K562 (cell line): Measurements from ENCODE around the gene TEP1. TPM values are rescaled to one million over a fixed set of nuclear protein-coding genes. Genes with fewer than 3 reads are reported as not detected.

ENCODE experiments used
- ARID1B ChIP-seq: fragments of 450-650 bp; IDR thresholded peaks from 2 replicates; pipeline ENCODE4 v1.6.1; 2016; ENCODE audit warnings: antibody characterized with exemption, mild to moderate bottlenecking, inconsistent platforms
- CBX1 ChIP-seq: sonication (generic); IDR thresholded peaks from 2 replicates; pipeline ENCODE4 v1.6.1; 2016; ENCODE audit warnings: antibody characterized with exemption, low read depth, mild to moderate bottlenecking
- CHD4 ChIP-seq: fragments of 200-600 bp; sonication (generic); IDR thresholded peaks from 3 replicates; pipeline ENCODE4 v1.6.1; 2012; ENCODE audit warnings: low read depth, mild to moderate bottlenecking, mixed read lengths, low read length, inconsistent platforms; ENCODE audit not compliant: insufficient read depth, insufficient replicate concordance, poor library complexity, severe bottlenecking
- COPS2 ChIP-seq: fragments of 450-650 bp; conservative IDR thresholded peaks from 2 replicates; pipeline ENCODE4 v1.6.1; 2016; ENCODE audit warnings: mild to moderate bottlenecking, moderate library complexity
- EGR1 ChIP-seq: fragments of 450-650 bp; conservative IDR thresholded peaks from 2 replicates; pipeline ENCODE4 v1.6.1; 2017; ENCODE audit warnings: mild to moderate bottlenecking
- ELF4 ChIP-seq: fragments of 450-650 bp; formaldehyde crosslinking; IDR thresholded peaks from 2 replicates; pipeline ENCODE4 v1.4.0; 2022; ENCODE audit warnings: missing genetic modification characterization
- HNRNPUL1 ChIP-seq: fragments of 200-400 bp; formaldehyde crosslinking; IDR thresholded peaks from 2 replicates; pipeline ENCODE4 v1.6.1; 2017; ENCODE audit warnings: low read length
- ILF3 ChIP-seq: fragments of 450-650 bp; IDR thresholded peaks from 2 replicates; pipeline ENCODE4 v1.6.1; 2018; ENCODE audit warnings: antibody characterized with exemption, mild to moderate bottlenecking, moderate library complexity, borderline replicate concordance
- JUND ChIP-seq, 2 experiments: IDR thresholded peaks; 2 replicates in 1 of 2; 3 replicates in 1 of 2; pipeline ENCODE4 v1.6.1; 2011; ENCODE audit warnings: borderline replicate concordance in 2 of 2, low read depth in 2 of 2, low read length in 2 of 2, improper control_type of control experiment in 1 of 2, missing biosample characterization in 1 of 2, missing genetic modification characterization in 1 of 2, missing genetic modification reagents in 1 of 2
- NR2C1 ChIP-seq, 2 experiments: fragments of 450-650 bp; IDR thresholded peaks; 2 replicates each; pipeline ENCODE4 v1.6.1; 2017; ENCODE audit warnings: mild to moderate bottlenecking in 2 of 2, antibody characterized with exemption in 1 of 2, inconsistent platforms in 1 of 2, missing compliant biosample characterization in 1 of 2, missing genetic modification characterization in 1 of 2
- POLR2B ChIP-seq: fragments of 450-650 bp; IDR thresholded peaks from 2 replicates; pipeline ENCODE4 v1.6.1; 2018; ENCODE audit warnings: low read depth; ENCODE audit not compliant: partially characterized antibody
- POLR2G ChIP-seq: fragments of 200-400 bp; formaldehyde crosslinking; IDR thresholded peaks from 2 replicates; pipeline ENCODE4 v1.6.1; 2017; ENCODE audit warnings: low read depth, mild to moderate bottlenecking, antibody characterized with exemption, low read length, moderate library complexity
- RFX5 ChIP-seq: IDR thresholded peaks from 2 replicates; pipeline ENCODE4 v1.6.1; 2011; ENCODE audit warnings: low read depth, mild to moderate bottlenecking, improper control_type of control experiment, low read length
- RFX7 ChIP-seq: fragments of 250-450 bp; sonication (Bioruptor Pico); IDR thresholded peaks from 2 replicates; pipeline ENCODE4 v1.5.1; 2021; ENCODE audit warnings: mild to moderate bottlenecking
- TAL1 ChIP-seq: fragments of 450-650 bp; IDR thresholded peaks from 2 replicates; pipeline ENCODE4 v1.6.1; 2016; ENCODE audit warnings: mild to moderate bottlenecking
- ZNF57 ChIP-seq: fragments of 450-650 bp; formaldehyde crosslinking; IDR thresholded peaks from 2 replicates; pipeline ENCODE4 v1.4.0; 2020; ENCODE audit warnings: mild to moderate bottlenecking, moderate library complexity
- ZNF644 ChIP-seq: fragments of 200-800 bp; sonication (Bioruptor generic); IDR thresholded peaks from 2 replicates; pipeline ENCODE4 v1.6.1; 2016; ENCODE audit warnings: low read depth, missing genetic modification characterization, missing compliant biosample characterization
- polyA plus RNA-seq, 8 experiments: library from polyadenylated mRNA; depleted of rRNA in 4 of 8; stranded (reverse) in 5 of 8; unstranded in 3 of 8; fragments of >200 nt; fragmentation: Nextera tagmentation in 2 of 8; fragmentation: Illumina TruSeq in 1 of 8; extraction: Ambion mirVana in 2 of 8; extraction: Trizol in 1 of 8; gene quantifications; 2 replicates each; pipeline versions ENCODE4 v1.2.1 to v1.2.3, GENCODE V29; 2011 to 2014; ENCODE audit warnings: inconsistent platforms in 1 of 8, missing spikeins in 1 of 8
- total RNA-seq, 7 experiments: library from RNA; depleted of rRNA in 6 of 7; stranded (reverse); fragments of >200 nt in 6 of 7; fragmentation: Illumina TruSeq in 2 of 7; extraction: Trizol in 2 of 7; gene quantifications; 2 replicates each; pipeline versions ENCODE4 v1.2.1 to v1.2.3, GENCODE V29; 2011 to 2021; ENCODE audit warnings: low replicate concordance in 1 of 7
- TF ChIP-seq, protein P1 (sequence below): fragments of 250-450 bp; sonication (Bioruptor Pico); IDR thresholded peaks from 2 replicates; pipeline ENCODE4 v1.8.0; 2021; ENCODE audit warnings: moderate library complexity, mild to moderate bottlenecking, inconsistent platforms
- TF ChIP-seq, protein P2 (sequence below): fragments of 450-650 bp; IDR thresholded peaks from 2 replicates; pipeline ENCODE4 v1.6.1; 2016; ENCODE audit warnings: missing biosample characterization, missing genetic modification characterization
- TF ChIP-seq, protein P3 (sequence below), 2 experiments: fragments of 450-650 bp in 1 of 2; sonication (generic) in 1 of 2; formaldehyde crosslinking in 1 of 2; IDR thresholded peaks in 1 of 2; conservative IDR thresholded peaks in 1 of 2; 2 replicates each; pipeline versions ENCODE4 v1.6.1 to v1.8.1; 2016 to 2023; ENCODE audit warnings: mild to moderate bottlenecking in 2 of 2, moderate library complexity in 2 of 2, inconsistent platforms in 1 of 2, missing genetic modification reagents in 1 of 2
- TF ChIP-seq, protein P4 (sequence below), 2 experiments: fragments of 450-650 bp; IDR thresholded peaks; 2 replicates each; pipeline ENCODE4 v1.6.1; 2016

TEP1 gene
- total and polyA plus RNA-seq, 9 of the 15 experiments (the other 6 are each of a cell fraction or from before 2014, with no cell fraction given) = 1.0 to 12.2 (median 7.1) TPM

DNA sequence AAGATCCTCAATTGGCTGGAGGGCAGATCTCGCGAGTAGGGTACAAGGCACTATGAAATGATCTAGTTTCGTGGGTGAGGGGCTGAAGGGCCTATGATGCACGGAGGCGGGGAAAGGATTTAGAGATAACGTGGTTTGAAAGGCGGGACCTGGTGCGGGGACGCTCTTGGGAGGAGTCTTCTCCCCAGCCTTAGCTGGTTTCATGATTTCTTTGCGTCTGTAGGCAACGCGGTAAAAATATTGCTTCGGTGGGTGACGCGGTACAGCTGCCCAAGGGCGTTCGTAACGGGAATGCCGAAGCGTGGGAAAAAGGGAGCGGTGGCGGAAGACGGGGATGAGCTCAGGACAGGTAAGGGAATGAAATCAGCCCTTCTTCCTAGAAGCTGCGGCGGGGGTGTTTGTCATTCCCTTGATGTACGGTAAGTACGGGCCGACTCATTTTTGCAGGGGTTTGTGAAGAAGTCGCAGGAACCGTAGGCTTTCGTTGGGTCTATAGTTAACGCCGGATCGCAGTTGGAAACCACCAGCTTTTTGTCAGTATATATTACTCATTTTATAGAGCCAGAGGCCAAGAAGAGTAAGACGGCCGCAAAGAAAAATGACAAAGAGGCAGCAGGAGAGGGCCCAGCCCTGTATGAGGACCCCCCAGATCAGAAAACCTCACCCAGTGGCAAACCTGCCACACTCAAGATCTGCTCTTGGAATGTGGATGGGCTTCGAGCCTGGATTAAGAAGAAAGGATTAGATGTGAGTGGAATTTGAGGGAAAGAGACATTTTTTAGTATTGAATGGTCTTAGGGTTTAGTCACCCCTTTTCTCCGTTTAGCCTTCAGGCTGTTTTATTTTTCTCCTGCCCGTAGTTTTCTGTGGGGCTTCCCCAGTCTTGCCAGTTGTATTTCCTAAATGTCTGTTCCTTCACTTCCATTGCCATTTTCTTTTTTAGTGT is 42.3 kb upstream of the TEP1 start (continued):
- TF ChIP-seq ZNF57 (CRISPR knock-in tag) = no peak
- peak; percentile 43; the same call in 1 of the 2 replicates for TF ChIP-seq POLR2G
- TF ChIP-seq CHD4 = no peak
- no peak for TF ChIP-seq ILF3
- TF ChIP-seq, protein P1, sequence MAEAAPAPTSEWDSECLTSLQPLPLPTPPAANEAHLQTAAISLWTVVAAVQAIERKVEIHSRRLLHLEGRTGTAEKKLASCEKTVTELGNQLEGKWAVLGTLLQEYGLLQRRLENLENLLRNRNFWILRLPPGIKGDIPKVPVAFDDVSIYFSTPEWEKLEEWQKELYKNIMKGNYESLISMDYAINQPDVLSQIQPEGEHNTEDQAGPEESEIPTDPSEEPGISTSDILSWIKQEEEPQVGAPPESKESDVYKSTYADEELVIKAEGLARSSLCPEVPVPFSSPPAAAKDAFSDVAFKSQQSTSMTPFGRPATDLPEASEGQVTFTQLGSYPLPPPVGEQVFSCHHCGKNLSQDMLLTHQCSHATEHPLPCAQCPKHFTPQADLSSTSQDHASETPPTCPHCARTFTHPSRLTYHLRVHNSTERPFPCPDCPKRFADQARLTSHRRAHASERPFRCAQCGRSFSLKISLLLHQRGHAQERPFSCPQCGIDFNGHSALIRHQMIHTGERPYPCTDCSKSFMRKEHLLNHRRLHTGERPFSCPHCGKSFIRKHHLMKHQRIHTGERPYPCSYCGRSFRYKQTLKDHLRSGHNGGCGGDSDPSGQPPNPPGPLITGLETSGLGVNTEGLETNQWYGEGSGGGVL (CRISPR knock-in tag) = no peak
- TF ChIP-seq ZNF644 (tag) = no peak
- TF ChIP-seq ARID1B = peak; percentile 43; the same call in 1 of the 2 replicates
- TF ChIP-seq, protein P2, sequence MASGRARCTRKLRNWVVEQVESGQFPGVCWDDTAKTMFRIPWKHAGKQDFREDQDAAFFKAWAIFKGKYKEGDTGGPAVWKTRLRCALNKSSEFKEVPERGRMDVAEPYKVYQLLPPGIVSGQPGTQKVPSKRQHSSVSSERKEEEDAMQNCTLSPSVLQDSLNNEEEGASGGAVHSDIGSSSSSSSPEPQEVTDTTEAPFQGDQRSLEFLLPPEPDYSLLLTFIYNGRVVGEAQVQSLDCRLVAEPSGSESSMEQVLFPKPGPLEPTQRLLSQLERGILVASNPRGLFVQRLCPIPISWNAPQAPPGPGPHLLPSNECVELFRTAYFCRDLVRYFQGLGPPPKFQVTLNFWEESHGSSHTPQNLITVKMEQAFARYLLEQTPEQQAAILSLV (tag) = no peak
- TF ChIP-seq ELF4 = no peak
- TF ChIP-seq COPS2 = no peak
- TF ChIP-seq EGR1 = peak; percentile 49; the same call in 1 of the 2 replicates
- no peak for TF ChIP-seq TAL1
- TF ChIP-seq JUND (IDR thresholded peaks at IDR 0.05; ENCODE audit: borderline replicate concordance, low read depth, low read length) = no peak; the same call in 1 of the 2 replicates
- no peak for TF ChIP-seq JUND (tag; IDR thresholded peaks at IDR 0.05; ENCODE audit: borderline replicate concordance, low read depth, low read length)
- TF ChIP-seq RFX5 = no peak
- TF ChIP-seq RFX7 (CRISPR knock-in tag) = no peak
- no peak for TF ChIP-seq CBX1
- TF ChIP-seq NR2C1 (IDR thresholded peaks at IDR 0.05) = no peak
- no peak for TF ChIP-seq NR2C1 (tag; IDR thresholded peaks at IDR 0.05)
- TF ChIP-seq POLR2B = peak; percentile 63
- TF ChIP-seq, protein P3, sequence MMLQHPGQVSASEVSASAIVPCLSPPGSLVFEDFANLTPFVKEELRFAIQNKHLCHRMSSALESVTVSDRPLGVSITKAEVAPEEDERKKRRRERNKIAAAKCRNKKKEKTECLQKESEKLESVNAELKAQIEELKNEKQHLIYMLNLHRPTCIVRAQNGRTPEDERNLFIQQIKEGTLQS (IDR thresholded peaks at IDR 0.05) = 0 out of 2 replicates have a peak, but pooled peaks have one; percentile 23
- TF ChIP-seq, protein P3 (CRISPR knock-in tag; conservative IDR thresholded peaks at IDR 0.05) = no peak
- TF ChIP-seq, protein P4, sequence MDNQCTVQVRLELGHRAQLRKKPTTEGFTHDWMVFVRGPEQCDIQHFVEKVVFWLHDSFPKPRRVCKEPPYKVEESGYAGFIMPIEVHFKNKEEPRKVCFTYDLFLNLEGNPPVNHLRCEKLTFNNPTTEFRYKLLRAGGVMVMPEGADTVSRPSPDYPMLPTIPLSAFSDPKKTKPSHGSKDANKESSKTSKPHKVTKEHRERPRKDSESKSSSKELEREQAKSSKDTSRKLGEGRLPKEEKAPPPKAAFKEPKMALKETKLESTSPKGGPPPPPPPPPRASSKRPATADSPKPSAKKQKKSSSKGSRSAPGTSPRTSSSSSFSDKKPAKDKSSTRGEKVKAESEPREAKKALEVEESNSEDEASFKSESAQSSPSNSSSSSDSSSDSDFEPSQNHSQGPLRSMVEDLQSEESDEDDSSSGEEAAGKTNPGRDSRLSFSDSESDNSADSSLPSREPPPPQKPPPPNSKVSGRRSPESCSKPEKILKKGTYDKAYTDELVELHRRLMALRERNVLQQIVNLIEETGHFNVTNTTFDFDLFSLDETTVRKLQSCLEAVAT (IDR thresholded peaks at IDR 0.05) = 0 out of 4 replicates have a peak, but pooled peaks of 1 of the 2 experiments have one; percentile 42
- TF ChIP-seq HNRNPUL1 = no peak
